ENCODE data around the gene ATP5MG. TPM values are rescaled to one million over a fixed set of nuclear protein-coding genes. Genes with fewer than 3 reads are reported as not detected.

Gene ATP5MG
- total RNA-seq, 1 experiment from 2014 or later, result 205 TPM

DNA sequence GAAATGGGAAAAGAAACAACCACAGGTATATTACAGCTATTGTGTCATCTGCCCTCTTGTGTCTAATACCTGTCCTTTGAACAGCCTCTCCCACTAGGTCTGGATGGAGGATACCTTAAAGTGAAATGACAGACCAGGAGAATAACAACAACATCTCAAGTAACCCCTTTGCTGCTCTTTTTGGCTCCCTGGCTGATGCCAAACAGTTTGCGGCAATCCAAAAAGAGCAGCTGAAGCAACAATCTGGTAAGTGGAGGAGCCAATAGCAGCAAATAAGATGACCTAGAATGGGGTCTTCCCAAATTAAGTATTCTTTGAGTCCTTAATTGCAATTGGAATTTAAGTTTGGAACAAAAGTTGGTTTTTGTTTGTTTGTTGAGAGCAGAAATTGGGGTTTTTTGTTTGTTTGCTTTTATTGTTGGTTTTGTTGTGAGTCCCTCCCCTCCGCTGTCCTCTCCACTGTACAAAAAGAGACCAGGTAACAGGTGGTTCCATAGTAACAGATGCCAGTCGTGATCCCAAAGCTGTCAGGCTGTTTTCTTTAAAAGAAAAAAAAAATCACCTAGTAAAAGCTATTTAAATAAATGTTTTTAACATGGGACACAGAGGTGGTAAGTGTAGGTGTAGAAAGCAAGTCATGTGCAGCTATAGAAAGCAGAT, 36.3 kb upstream of the ATP5MG start:
- intact Hi-C loops (cut with micrococcal nuclease), result no loop called here
- peaks cover 18 to 24% of the 10 kb centered on the region in 2 experiments; a peak in 3 of 4 replicates for H3K36me3 ChIP-seq (ENCODE audit: control insufficient read depth in 1 of 2, insufficient read depth in 2 of 2, low read length in 2 of 2)
- peaks cover 58% of the 10 kb centered on the region for H3K79me2 ChIP-seq (ENCODE audit: insufficient read depth, low read length)
- H3K9ac ChIP-seq (ENCODE audit: low read length), result no peak overlapping the region
- DNase-seq (ENCODE audit: low read depth, low spot score) (no peak), ATAC-seq (no peak)
- no peak overlapping the region for H3K4me2 ChIP-seq (ENCODE audit: low read length)
- H3K9me2 ChIP-seq (ENCODE audit: insufficient read depth), result no peaks in the 10 kb centered on the region
- ChIA-PET CTCF (no interaction called here), RAD21 (ENCODE audit: low non-redundant PET in 1 of 2, low total read pairs in 2 of 2, uncharacterized antibody in 2 of 2, unreplicated experiment in 2 of 2) (interaction anchor here in 1 of 2 experiments (0.5 kb wide), 1 partner anchor 213 kb away, joined by 5 read pairs; the partner anchor contains the start of gene SCN4B), POLR2A (no interaction called here)
- no peak overlapping the region for H3K4me3 ChIP-seq (replicated peaks in 1 of 2; ENCODE audit: low read depth in 1 of 2, low read length in 2 of 2)
- H2AFZ ChIP-seq (ENCODE audit: low read depth, low read length, poor library complexity, severe bottlenecking), result no peak overlapping the region
- H3K9me3 ChIP-seq (ENCODE audit: control insufficient read depth in 1 of 2, insufficient read depth in 1 of 2, low read depth in 1 of 2, low read length in 2 of 2), result no peaks in the 10 kb centered on the region
- peaks cover 3 to 7% of the 10 kb centered on the region in 2 experiments for H3K4me1 ChIP-seq (ENCODE audit: control insufficient read depth in 1 of 2, insufficient read depth in 2 of 2, low read length in 2 of 2)
- no TSS peak for BruUV-seq (replicated peaks)
- H3K27ac ChIP-seq (ENCODE audit: low read depth, low read length), result no peak overlapping the region
- no peaks in the 10 kb centered on the region for H3K27me3 ChIP-seq (ENCODE audit: insufficient read depth, low read length)
- TF ChIP-seq EZH2phosphoT487 (IDR thresholded peaks at IDR 0.05; ENCODE audit: borderline replicate concordance) (no peak), SRF (IDR thresholded peaks at IDR 0.05; ENCODE audit: low read depth) (no peak), YY1 (IDR thresholded peaks at IDR 0.05; ENCODE audit: extremely low read depth, insufficient replicate concordance, low read depth, low read length) (no peak), CEBPB (IDR thresholded peaks at IDR 0.05; ENCODE audit: low read depth) (no peak), POLR2AphosphoS5 (IDR thresholded peaks at IDR 0.05; ENCODE audit: low read depth, low read length) (no peak), EGR1 (IDR thresholded peaks at IDR 0.05; ENCODE audit: low read depth) (no peak), POLR2A (IDR thresholded peaks at IDR 0.05; ENCODE audit: borderline replicate concordance, extremely low read depth, insufficient read depth, insufficient read length) (no peak), SP1 (IDR thresholded peaks at IDR 0.05; ENCODE audit: low read depth) (no peak), FOSL1 (IDR thresholded peaks at IDR 0.05; ENCODE audit: low read depth) (no peak), JUND (IDR thresholded peaks at IDR 0.05) (no peak), RAD21 (IDR thresholded peaks at IDR 0.05; ENCODE audit: low read depth) (no peak), ZNF274 (IDR thresholded peaks at IDR 0.05; ENCODE audit: low read depth, low read length) (no peak)
- TF ChIP-seq, protein P1, sequence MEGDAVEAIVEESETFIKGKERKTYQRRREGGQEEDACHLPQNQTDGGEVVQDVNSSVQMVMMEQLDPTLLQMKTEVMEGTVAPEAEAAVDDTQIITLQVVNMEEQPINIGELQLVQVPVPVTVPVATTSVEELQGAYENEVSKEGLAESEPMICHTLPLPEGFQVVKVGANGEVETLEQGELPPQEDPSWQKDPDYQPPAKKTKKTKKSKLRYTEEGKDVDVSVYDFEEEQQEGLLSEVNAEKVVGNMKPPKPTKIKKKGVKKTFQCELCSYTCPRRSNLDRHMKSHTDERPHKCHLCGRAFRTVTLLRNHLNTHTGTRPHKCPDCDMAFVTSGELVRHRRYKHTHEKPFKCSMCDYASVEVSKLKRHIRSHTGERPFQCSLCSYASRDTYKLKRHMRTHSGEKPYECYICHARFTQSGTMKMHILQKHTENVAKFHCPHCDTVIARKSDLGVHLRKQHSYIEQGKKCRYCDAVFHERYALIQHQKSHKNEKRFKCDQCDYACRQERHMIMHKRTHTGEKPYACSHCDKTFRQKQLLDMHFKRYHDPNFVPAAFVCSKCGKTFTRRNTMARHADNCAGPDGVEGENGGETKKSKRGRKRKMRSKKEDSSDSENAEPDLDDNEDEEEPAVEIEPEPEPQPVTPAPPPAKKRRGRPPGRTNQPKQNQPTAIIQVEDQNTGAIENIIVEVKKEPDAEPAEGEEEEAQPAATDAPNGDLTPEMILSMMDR (IDR thresholded peaks at IDR 0.05 in 2 of 3, conservative IDR thresholded peaks at IDR 0.05 in 1 of 3; ENCODE audit: borderline replicate concordance in 1 of 3, insufficient read depth in 1 of 3, low read depth in 2 of 3, low read length in 2 of 3), result no peak
- TF ChIP-seq, protein P2, sequence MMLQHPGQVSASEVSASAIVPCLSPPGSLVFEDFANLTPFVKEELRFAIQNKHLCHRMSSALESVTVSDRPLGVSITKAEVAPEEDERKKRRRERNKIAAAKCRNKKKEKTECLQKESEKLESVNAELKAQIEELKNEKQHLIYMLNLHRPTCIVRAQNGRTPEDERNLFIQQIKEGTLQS (IDR thresholded peaks at IDR 0.05), result no peak
- no peaks in the 10 kb centered on the region for H4K20me1 ChIP-seq (ENCODE audit: insufficient read depth)
